Naive B cell (primary cell): ENCODE measurements around the gene NINJ1. TPM values are rescaled to one million over a fixed set of nuclear protein-coding genes. Genes with fewer than 3 reads are reported as not detected.
A peak's percentile ranks its signal among the peaks of the same experiment; 100 is the strongest.
"Not testable (repeated sequence)": the region's sequence is repeated elsewhere in the genome, so short reads cannot be mapped to it uniquely, and the experiment has no call there.

Experiments used
- ATAC-seq, 2 donors: fragments of 150-1000 bp; cut with Tn5 transposase; 2 replicates each; pipeline ENCODE4 v1.10.0; 2021; ENCODE audit warnings: low read depth in 2 of 2, mild to moderate bottlenecking in 2 of 2, moderate library complexity in 2 of 2
- DNase-seq: peaks from one replicate; pipeline ENCODE4 v3.0.0; 2022
- H3K27ac Mint-ChIP-seq, 6 donors: one replicate each; pipeline ENCODE4 v1.8.0; 2020 to 2022; ENCODE audit warnings: mild to moderate bottlenecking in 6 of 6, mixed read lengths in 6 of 6, moderate library complexity in 5 of 6, inconsistent platforms in 2 of 6
- H3K27me3 Mint-ChIP-seq, 3 donors: one replicate each; pipeline ENCODE4 v1.8.0; 2021 to 2022; ENCODE audit warnings: mixed read lengths in 3 of 3, mild to moderate bottlenecking in 1 of 3
- H3K36me3 Mint-ChIP-seq, 2 donors: one replicate each; pipeline ENCODE4 v1.8.0; 2020 to 2022; ENCODE audit warnings: mixed read lengths in 2 of 2, inconsistent platforms in 1 of 2, mild to moderate bottlenecking in 1 of 2
- H3K4me1 Mint-ChIP-seq, 3 donors: one replicate each; pipeline ENCODE4 v1.8.0; 2020 to 2022; ENCODE audit warnings: mixed read lengths in 3 of 3, inconsistent platforms in 1 of 3, mild to moderate bottlenecking in 1 of 3, moderate library complexity in 1 of 3
- H3K4me3 Mint-ChIP-seq, 8 donors: one replicate each; pipeline ENCODE4 v1.8.0; 2020 to 2022; ENCODE audit warnings: mild to moderate bottlenecking in 8 of 8, mixed read lengths in 8 of 8, moderate library complexity in 8 of 8, inconsistent platforms in 2 of 8
- H3K9me3 Mint-ChIP-seq, 7 donors: one replicate each; pipeline ENCODE4 v1.8.0; 2020 to 2022; ENCODE audit warnings: mixed read lengths in 7 of 7, mild to moderate bottlenecking in 5 of 7, inconsistent platforms in 2 of 7, moderate library complexity in 1 of 7
- polyA plus RNA-seq, 6 donors: library from polyadenylated mRNA; unstranded; fragments of 300-500 nt; fragmentation: Illumina TruSeq; gene quantifications; one replicate each; pipeline ENCODE4 v1.2.3, GENCODE V29; 2021; ENCODE audit warnings: low read depth in 6 of 6

The NINJ1 gene
- polyA plus RNA-seq, 6 donors from 2014 or later, result 4.3 to 14.2 (median 7.1) TPM

- Mint-ChIP-seq H3K27me3 (peaks cover 0 to 4% (median 0%) of the 10 kb centered on the region in 3 donors), H3K4me1 (peaks cover 0 to 5% (median 0%) of the 10 kb centered on the region in 3 donors), H3K9me3 (peaks cover 0 to 5% (median 1%) of the 10 kb centered on the region in 7 donors), H3K36me3 (no peaks in the 10 kb centered on the region), H3K27ac (no peak overlapping the region), H3K4me3 (no peak overlapping the region)
- ATAC-seq, result no peak
- no peak for DNase-seq
Observed at GRCh38 chr9:93151097-93151784, 17.2 kb upstream of the NINJ1 start.

DNA sequence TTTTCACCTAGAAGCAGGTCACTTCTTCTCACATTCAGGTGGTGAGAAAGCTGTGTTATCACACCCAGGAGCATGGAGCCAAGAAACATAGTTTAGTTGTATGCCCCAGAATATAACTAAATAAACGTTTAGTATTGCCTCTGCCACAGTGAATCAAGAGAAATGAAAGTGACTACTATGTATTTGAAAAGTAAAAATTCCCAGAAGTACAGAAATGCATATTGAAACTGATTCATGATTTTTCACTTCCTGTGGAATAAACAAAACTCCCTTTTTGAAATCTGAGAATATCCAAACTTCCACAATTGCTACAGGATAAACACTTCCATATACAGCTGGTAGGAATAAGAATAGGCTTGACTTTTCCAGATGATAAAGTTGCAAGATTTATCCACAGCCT lies 15.3 kb upstream of the NINJ1 start:
- Mint-ChIP-seq H3K4me1 (peaks cover 3 to 8% (median 3%) of the 10 kb centered on the region in 3 donors), H3K36me3 (no peaks in the 10 kb centered on the region), H3K27me3 (peaks cover 0 to 4% (median 0%) of the 10 kb centered on the region in 3 donors), H3K4me3 (no peak overlapping the region), H3K9me3 (peaks cover 0 to 7% (median 1%) of the 10 kb centered on the region in 7 donors), H3K27ac (no peak overlapping the region)
- DNase-seq (no peak), ATAC-seq (no peak)

DNA sequence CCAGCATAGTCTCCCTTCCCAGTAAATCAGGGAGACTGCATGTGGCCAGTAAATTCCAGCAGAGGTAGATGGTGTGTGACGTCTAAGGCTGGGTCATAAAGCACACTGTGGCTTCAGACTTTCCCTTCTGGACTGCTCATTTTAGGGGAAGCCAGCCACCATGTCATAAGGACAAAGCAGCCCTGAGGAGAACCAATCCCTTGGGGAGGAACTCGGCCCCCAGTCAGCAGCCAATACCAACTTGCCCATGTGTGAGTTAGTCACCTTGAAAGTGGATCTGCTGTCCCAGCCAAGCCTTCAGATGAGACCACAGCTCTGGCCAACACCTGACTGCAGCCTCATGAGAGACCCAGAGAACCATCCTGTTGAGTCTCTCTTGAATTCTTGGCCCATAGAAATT lies 14.7 kb upstream of the NINJ1 start:
- Mint-ChIP-seq H3K4me3 (no peak overlapping the region), H3K27me3 (peaks cover 0 to 4% (median 0%) of the 10 kb centered on the region in 3 donors), H3K27ac (no peak overlapping the region), H3K4me1 (peaks cover 7 to 14% (median 10%) of the 10 kb centered on the region in 3 donors), H3K9me3 (peaks cover 0 to 7% (median 1%) of the 10 kb centered on the region in 7 donors), H3K36me3 (no peaks in the 10 kb centered on the region)
- ATAC-seq (no peak), DNase-seq (no peak)

DNA sequence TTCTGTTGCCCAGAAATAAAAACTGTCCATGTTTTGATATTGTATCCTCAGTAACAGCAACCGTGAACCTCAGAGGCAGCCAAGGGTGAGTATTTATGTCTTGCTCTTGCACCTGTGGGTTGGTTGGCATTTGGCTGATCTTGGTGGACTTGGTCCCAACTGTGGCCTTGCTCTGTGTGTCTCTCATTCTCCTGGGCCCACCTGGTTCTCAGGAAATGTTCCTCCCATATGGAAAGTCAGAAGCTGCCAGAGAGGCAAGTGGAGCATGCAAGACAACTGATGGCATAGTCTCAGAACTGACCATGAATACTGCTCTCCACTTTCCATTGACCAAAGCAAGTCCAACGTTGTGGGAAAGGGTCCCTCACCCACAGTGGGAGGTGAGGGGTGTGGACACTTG lies 13.6 kb upstream of the NINJ1 start:
- Mint-ChIP-seq H3K4me1 (peaks cover 10 to 20% (median 18%) of the 10 kb centered on the region in 3 donors), H3K36me3 (no peaks in the 10 kb centered on the region), H3K27ac (peak overlapping the region in 1 of 6 donors; percentile 19), H3K27me3 (peaks cover 0 to 4% (median 0%) of the 10 kb centered on the region in 3 donors), H3K9me3 (peaks cover 0 to 7% (median 1%) of the 10 kb centered on the region in 7 donors), H3K4me3 (peak overlapping the region in 1 of 8 donors; percentile 37)
- no peak for DNase-seq
- no peak for ATAC-seq

- ATAC-seq, H3K27ac Mint-ChIP-seq, DNase-seq, H3K4me3 Mint-ChIP-seq, H3K9me3 Mint-ChIP-seq, H3K27me3 Mint-ChIP-seq, H3K36me3 Mint-ChIP-seq: not testable (repeated sequence)
- peaks cover 10 to 20% (median 18%) of the 10 kb centered on the region in 3 donors for H3K4me1 Mint-ChIP-seq
Observed at GRCh38 chr9:93146696-93147095, 12.6 kb upstream of the NINJ1 start.

GRCh38 chr9:93143830-93144530 lies 9.9 kb upstream of the NINJ1 start:
- Mint-ChIP-seq H3K27me3 (peaks cover 0 to 5% (median 0%) of the 10 kb centered on the region in 3 donors), H3K9me3 (peaks cover 0 to 7% (median 3%) of the 10 kb centered on the region in 7 donors), H3K27ac (peak overlapping the region in 5 of 6 donors; percentile 19 to 89 (median 42)), H3K4me1 (peaks cover 14 to 26% (median 23%) of the 10 kb centered on the region in 3 donors), H3K4me3 (peak overlapping the region in 3 of 8 donors; percentile 4 to 71 (median 15)), H3K36me3 (peaks cover 0 to 7% of the 10 kb centered on the region in 2 donors)
- ATAC-seq, result peak; percentile 82 to 86
- no peak for DNase-seq

- Mint-ChIP-seq H3K4me3 (no peak overlapping the region), H3K27ac (no peak overlapping the region), H3K27me3 (peaks cover 0 to 5% (median 0%) of the 10 kb centered on the region in 3 donors), H3K36me3 (peaks cover 0 to 7% of the 10 kb centered on the region in 2 donors), H3K9me3 (peaks cover 0 to 9% (median 3%) of the 10 kb centered on the region in 7 donors), H3K4me1 (peaks cover 27 to 39% (median 38%) of the 10 kb centered on the region in 3 donors)
- no peak for ATAC-seq
- DNase-seq, result no peak
Observed at GRCh38 chr9:93141771-93142483, 7.9 kb upstream of the NINJ1 start.

DNA sequence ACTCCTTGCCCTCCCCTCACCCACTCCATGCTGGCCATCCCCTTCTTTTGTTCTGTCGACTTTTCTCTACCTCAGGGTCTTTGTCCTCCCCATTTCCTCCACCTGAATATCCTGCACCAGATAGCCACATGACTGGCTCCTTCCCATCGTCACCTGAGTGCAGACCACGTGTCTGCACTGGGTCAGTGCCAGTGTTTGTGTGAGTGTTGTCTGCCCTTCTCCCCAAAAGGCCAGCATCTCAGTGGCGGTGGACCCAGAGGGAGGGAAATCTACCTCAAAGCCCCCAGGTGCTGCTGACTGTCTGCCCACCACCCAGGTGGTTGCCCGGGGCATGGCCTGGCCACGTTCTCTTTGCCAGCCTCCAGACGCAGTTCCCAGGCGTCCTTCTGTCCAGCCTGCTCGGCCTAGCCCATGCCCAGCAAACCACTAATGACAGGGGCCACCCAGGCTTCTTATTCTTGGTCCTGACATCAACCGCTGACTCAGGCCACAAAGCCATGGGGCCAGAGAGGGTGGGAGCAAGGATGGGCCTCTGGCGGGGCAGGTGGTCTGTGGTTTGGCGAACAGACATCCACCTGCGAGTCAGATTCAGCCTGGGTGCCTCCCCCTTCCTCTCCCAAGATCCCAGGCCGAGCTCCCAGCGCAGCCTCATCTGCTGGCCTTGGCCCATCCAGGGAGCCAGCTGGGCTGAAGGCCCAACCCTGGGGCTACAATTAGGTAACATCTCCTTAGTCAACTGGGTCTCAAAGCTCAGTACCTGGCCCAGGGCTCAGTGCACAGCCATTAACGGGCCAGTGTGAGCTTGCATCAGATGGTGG lies 5.5 kb upstream of the NINJ1 start:
- H3K27me3 Mint-ChIP-seq, result peaks cover 0 to 9% (median 0%) of the 10 kb centered on the region in 3 donors
- peak overlapping the region in 2 of 6 donors; percentile 69 to 91 for H3K27ac Mint-ChIP-seq
- H3K4me1 Mint-ChIP-seq, result peaks cover 35 to 53% (median 50%) of the 10 kb centered on the region in 3 donors
- peaks cover 0 to 6% (median 3%) of the 10 kb centered on the region in 7 donors for H3K9me3 Mint-ChIP-seq
- peaks cover 0 to 7% of the 10 kb centered on the region in 2 donors for H3K36me3 Mint-ChIP-seq
- peak overlapping the region in 2 of 8 donors; percentile 39 to 53 for H3K4me3 Mint-ChIP-seq
- no peak for DNase-seq
- no peak for ATAC-seq

- ATAC-seq (peak in 1 of 2 donors; percentile 5), DNase-seq (no peak)
- Mint-ChIP-seq H3K9me3 (peaks cover 0 to 6% (median 3%) of the 10 kb centered on the region in 7 donors), H3K27me3 (peaks cover 0 to 10% (median 0%) of the 10 kb centered on the region in 3 donors), H3K36me3 (peaks cover 0 to 7% of the 10 kb centered on the region in 2 donors), H3K4me1 (peaks cover 33 to 46% (median 44%) of the 10 kb centered on the region in 3 donors), H3K27ac (peak overlapping the region in 4 of 6 donors; percentile 24 to 96 (median 57)), H3K4me3 (peak overlapping the region in 4 of 8 donors; percentile 4 to 62 (median 31))
Observed at GRCh38 chr9:93138171-93138764, 4.2 kb upstream of the NINJ1 start.

GRCh38 chr9:93137362-93137761 lies 3.3 kb upstream of the NINJ1 start:
- Mint-ChIP-seq H3K27ac (peak overlapping the region in 4 of 6 donors; percentile 11 to 96 (median 63)), H3K9me3 (peaks cover 0 to 6% (median 3%) of the 10 kb centered on the region in 7 donors), H3K4me1 (peaks cover 35 to 53% (median 46%) of the 10 kb centered on the region in 3 donors), H3K27me3 (peaks cover 0 to 20% (median 0%) of the 10 kb centered on the region in 3 donors), H3K4me3 (peak overlapping the region in 1 of 8 donors; percentile 32), H3K36me3 (peaks cover 0 to 7% of the 10 kb centered on the region in 2 donors)
- DNase-seq (no peak), ATAC-seq (no peak)

- Mint-ChIP-seq H3K4me1 (peaks cover 35 to 58% (median 48%) of the 10 kb centered on the region in 3 donors), H3K27me3 (peaks cover 0 to 21% (median 0%) of the 10 kb centered on the region in 3 donors), H3K27ac (peak overlapping the region; percentile 50 to 100 (median 84)), H3K4me3 (peak overlapping the region in 4 of 8 donors; percentile 11 to 58 (median 57)), H3K36me3 (peaks cover 0 to 7% of the 10 kb centered on the region in 2 donors), H3K9me3 (peaks cover 0 to 6% (median 3%) of the 10 kb centered on the region in 7 donors)
- DNase-seq (no peak), ATAC-seq (no peak)
Observed at GRCh38 chr9:93136011-93136440, 2.0 kb upstream of the NINJ1 start.
